ENCODE results near the gene CSRP2. TPM values are rescaled to one million over a fixed set of nuclear protein-coding genes. Genes with fewer than 3 reads are reported as not detected.

The CSRP2 gene
- total and polyA plus RNA-seq, 2 of the 13 experiments (the other 11 are each of a cell fraction or from before 2014, with no cell fraction given), result 7.2 to 8.0 TPM

GRCh38 chr12:76878899-76879709 is at the start of gene CSRP2 (continued):
- TF ChIP-seq PRDM4 (CRISPR knock-in tag; IDR thresholded peaks at IDR 0.05; ENCODE audit: borderline replicate concordance) (no peak), MED1 (CRISPR knock-in tag; IDR thresholded peaks at IDR 0.05) (no peak), ZNF598 (CRISPR knock-in tag; IDR thresholded peaks at IDR 0.05; ENCODE audit: borderline replicate concordance) (no peak), ZNF709 (CRISPR knock-in tag; IDR thresholded peaks at IDR 0.05) (no peak; the same call in 1 of the 2 replicates), ZBTB46 (CRISPR knock-in tag; IDR thresholded peaks at IDR 0.05; ENCODE audit: borderline replicate concordance) (no peak), MLLT10 (CRISPR knock-in tag; IDR thresholded peaks at IDR 0.05) (no peak), ZNF879 (CRISPR knock-in tag; IDR thresholded peaks at IDR 0.05) (no peak), EED (CRISPR knock-in tag; IDR thresholded peaks at IDR 0.05) (no peak), CSRNP1 (CRISPR knock-in tag; IDR thresholded peaks at IDR 0.05) (0 out of 2 replicates have a peak, but pooled peaks have one; percentile 44), DNMT1 (CRISPR knock-in tag; IDR thresholded peaks at IDR 0.05) (0 out of 2 replicates have a peak, but pooled peaks have one; percentile 29), ZSCAN22 (CRISPR knock-in tag; IDR thresholded peaks at IDR 0.05) (no peak)
- TF ChIP-seq, protein P1, sequence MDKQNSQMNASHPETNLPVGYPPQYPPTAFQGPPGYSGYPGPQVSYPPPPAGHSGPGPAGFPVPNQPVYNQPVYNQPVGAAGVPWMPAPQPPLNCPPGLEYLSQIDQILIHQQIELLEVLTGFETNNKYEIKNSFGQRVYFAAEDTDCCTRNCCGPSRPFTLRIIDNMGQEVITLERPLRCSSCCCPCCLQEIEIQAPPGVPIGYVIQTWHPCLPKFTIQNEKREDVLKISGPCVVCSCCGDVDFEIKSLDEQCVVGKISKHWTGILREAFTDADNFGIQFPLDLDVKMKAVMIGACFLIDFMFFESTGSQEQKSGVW (CRISPR knock-in tag; IDR thresholded peaks at IDR 0.05; ENCODE audit: borderline replicate concordance), result no peak
- TF ChIP-seq, protein P2, sequence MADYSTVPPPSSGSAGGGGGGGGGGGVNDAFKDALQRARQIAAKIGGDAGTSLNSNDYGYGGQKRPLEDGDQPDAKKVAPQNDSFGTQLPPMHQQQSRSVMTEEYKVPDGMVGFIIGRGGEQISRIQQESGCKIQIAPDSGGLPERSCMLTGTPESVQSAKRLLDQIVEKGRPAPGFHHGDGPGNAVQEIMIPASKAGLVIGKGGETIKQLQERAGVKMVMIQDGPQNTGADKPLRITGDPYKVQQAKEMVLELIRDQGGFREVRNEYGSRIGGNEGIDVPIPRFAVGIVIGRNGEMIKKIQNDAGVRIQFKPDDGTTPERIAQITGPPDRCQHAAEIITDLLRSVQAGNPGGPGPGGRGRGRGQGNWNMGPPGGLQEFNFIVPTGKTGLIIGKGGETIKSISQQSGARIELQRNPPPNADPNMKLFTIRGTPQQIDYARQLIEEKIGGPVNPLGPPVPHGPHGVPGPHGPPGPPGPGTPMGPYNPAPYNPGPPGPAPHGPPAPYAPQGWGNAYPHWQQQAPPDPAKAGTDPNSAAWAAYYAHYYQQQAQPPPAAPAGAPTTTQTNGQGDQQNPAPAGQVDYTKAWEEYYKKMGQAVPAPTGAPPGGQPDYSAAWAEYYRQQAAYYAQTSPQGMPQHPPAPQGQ (CRISPR knock-in tag; IDR thresholded peaks at IDR 0.05; ENCODE audit: borderline replicate concordance), result no peak
- TF ChIP-seq, protein P3, sequence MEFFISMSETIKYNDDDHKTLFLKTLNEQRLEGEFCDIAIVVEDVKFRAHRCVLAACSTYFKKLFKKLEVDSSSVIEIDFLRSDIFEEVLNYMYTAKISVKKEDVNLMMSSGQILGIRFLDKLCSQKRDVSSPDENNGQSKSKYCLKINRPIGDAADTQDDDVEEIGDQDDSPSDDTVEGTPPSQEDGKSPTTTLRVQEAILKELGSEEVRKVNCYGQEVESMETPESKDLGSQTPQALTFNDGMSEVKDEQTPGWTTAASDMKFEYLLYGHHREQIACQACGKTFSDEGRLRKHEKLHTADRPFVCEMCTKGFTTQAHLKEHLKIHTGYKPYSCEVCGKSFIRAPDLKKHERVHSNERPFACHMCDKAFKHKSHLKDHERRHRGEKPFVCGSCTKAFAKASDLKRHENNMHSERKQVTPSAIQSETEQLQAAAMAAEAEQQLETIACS (CRISPR knock-in tag; IDR thresholded peaks at IDR 0.05), result no peak; the same call in 1 of the 2 replicates

All from HepG2 (cell line).